NCI-H69 (cell line): ENCODE data around the gene ATP6V1C2.
"Not testable (repeated sequence)": the region's sequence is repeated elsewhere in the genome, so short reads cannot be mapped to it uniquely, and the experiment has no call there.

Experiments used
- DNase-seq: peaks from one replicate; lab custom pipeline; 2025; lab: John Stamatoyannopoulos, UW

ATP6V1C2 gene

GRCh38 chr2:10768063-10768507 is 46.7 kb downstream of the ATP6V1C2 start:
- peak; percentile 9 for DNase-seq

- no peak for DNase-seq
Measured at GRCh38 chr2:10770956-10771750, 49.7 kb downstream of the ATP6V1C2 start.

GRCh38 chr2:10771786-10772185 is 50.4 kb downstream of the ATP6V1C2 start:
- no peak for DNase-seq

- DNase-seq, result no peak
Measured at GRCh38 chr2:10772201-10772867, 50.9 kb downstream of the ATP6V1C2 start.

- no peak for DNase-seq
Measured at GRCh38 chr2:10772868-10773215, 51.4 kb downstream of the ATP6V1C2 start.

GRCh38 chr2:10773821-10774341 is 52.5 kb downstream of the ATP6V1C2 start:
- DNase-seq, result peak; percentile 6

- no peak for DNase-seq
Measured at GRCh38 chr2:10774394-10774793, 53.0 kb downstream of the ATP6V1C2 start.

GRCh38 chr2:10775021-10775780 is 53.8 kb downstream of the ATP6V1C2 start:
- DNase-seq, result no peak

- no peak for DNase-seq
Measured at GRCh38 chr2:10775831-10776230, 54.4 kb downstream of the ATP6V1C2 start.

GRCh38 chr2:10776231-10776977 is 55.0 kb downstream of the ATP6V1C2 start:
- no peak for DNase-seq

- DNase-seq, result no peak
Measured at GRCh38 chr2:10777111-10777841, 55.8 kb downstream of the ATP6V1C2 start.

- DNase-seq, result no peak
Measured at GRCh38 chr2:10777842-10778723, 56.7 kb downstream of the ATP6V1C2 start.

GRCh38 chr2:10778724-10779115 is 57.3 kb downstream of the ATP6V1C2 start:
- no peak for DNase-seq

- DNase-seq, result no peak
Measured at GRCh38 chr2:10779776-10780490, 58.5 kb downstream of the ATP6V1C2 start.

GRCh38 chr2:10780491-10780820 is 59.0 kb downstream of the ATP6V1C2 start:
- no peak for DNase-seq

GRCh38 chr2:10780821-10781220 is 59.4 kb downstream of the ATP6V1C2 start:
- DNase-seq, result not testable (repeated sequence)

GRCh38 chr2:10781746-10782145 is 60.3 kb downstream of the ATP6V1C2 start:
- no peak for DNase-seq

GRCh38 chr2:10783421-10783820 is 62.0 kb downstream of the ATP6V1C2 start:
- DNase-seq, result no peak

- DNase-seq, result no peak
Measured at GRCh38 chr2:10784719-10785118, 63.3 kb downstream of the ATP6V1C2 start.

GRCh38 chr2:10785260-10785659 is 63.8 kb downstream of the ATP6V1C2 start:
- DNase-seq, result no peak
